HS-27A (cell line): ENCODE measurements around the gene SMTNL1.
A peak's percentile ranks its signal among the peaks of the same experiment; 100 is the strongest.

Experiments
- DNase-seq: peaks from one replicate; pipeline ENCODE4 v3.0.0-alpha.2; 2012; ENCODE audit warnings: low read depth, missing footprints

Gene SMTNL1

DNA sequence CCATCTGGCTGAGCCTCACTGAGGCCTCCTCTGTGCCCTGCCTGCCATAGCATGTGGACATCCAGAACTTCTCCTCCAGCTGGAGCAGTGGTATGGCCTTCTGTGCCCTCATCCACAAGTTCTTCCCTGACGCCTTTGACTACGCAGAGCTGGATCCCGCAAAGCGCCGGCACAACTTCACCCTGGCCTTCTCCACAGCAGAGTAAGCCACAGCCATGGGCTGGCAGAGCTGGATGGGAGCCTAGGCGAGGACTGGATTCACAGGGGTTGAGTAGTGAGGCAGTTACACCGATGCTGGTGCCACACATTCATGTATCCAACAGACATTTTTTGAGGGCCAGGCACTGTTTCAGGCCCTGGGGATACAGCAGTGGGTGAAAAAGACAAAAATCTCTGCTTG is 9.1 kb downstream of the SMTNL1 start:
- no peak for DNase-seq

DNA sequence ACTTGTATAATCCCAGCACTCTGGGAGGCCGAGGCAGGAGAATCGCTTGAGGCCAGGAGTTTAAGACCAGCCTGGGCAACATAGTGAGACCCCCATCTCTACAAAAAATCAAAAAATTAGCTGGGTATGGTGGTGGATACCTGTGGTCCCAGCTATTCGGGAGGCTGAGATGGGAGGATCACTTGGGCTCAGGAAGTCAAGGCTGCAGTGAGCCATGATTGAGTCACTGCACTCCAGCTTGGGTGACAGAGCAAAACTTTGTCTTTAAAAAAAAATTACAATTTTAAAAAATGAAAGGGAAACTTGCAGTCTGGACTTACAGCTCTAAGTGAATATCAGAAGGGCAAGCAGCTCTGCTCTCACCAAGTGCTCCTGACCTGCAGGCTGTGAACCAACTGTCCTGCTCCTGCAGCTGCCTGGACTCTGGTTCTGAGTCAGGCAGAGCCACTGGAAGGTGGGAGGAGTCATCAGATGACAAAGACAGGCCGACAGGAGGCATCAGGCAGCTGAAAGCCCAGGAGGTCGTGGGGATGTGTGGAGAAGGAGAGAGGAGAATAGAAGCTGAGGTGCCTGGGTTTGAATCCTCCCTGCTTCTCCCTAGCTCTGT is 9.6 kb downstream of the SMTNL1 start:
- no peak for DNase-seq

- no peak for DNase-seq
Observed at GRCh38 chr11:57547854-57548377, 10.5 kb downstream of the SMTNL1 start.

GRCh38 chr11:57549983-57550382 is 12.6 kb downstream of the SMTNL1 start:
- DNase-seq, result no peak

DNA sequence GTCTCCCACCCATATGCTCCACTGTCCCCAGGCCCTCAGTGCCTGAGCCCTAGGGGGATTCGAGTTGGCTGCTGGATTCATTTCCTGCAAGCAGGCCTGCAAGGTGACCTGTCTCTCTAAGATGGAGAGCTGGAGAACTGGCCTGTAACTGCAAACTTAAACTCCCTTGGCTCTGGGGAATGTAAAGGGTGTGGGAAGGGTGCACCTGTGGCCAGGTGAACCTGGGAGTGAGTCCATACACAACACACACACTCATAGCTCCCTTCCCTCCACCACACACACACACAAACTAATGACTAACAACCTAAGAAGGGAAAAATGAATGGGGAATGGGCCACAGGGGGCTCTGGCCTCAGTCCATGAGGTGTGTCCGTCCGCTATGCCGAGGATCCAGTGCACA is 14.5 kb downstream of the SMTNL1 start:
- no peak for DNase-seq

DNA sequence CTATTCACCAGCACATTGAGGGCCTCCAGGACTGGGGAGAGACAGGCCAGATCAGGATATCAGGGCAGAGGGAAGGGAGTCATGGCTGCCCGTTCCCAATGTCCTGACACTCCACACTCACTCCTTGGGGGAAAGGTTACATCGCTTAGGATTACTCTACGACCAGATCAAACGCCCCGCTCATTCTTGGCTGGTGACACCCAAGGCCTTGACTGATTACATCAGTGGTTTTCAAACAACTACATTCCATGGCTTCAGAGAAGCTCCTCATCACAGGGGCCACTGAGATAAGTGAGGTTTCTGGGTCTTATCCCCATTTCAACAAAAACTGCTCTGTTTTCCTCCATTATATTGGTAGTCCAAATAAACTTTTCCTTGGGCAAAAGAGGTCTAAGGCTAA is 15.1 kb downstream of the SMTNL1 start:
- no peak for DNase-seq

DNA sequence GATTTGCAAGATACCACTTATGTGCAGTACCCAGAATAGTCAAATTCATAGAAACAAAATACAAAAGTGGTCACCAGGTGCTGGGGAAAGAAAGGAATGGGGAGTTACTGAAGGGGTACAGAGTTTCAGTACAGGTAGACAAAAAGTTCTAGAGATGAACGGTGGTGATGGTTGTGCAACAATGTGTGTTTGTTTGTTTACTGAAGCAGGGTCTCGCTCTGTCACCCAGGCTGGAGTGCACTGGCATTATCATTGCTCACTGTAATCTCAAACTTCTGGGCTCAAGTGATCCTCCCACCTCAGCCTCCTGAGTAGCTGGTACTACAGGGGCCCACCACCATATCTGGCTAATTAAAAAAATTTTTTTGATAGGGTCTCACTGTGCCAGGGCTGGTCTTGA is 18.0 kb downstream of the SMTNL1 start:
- no peak for DNase-seq

DNA sequence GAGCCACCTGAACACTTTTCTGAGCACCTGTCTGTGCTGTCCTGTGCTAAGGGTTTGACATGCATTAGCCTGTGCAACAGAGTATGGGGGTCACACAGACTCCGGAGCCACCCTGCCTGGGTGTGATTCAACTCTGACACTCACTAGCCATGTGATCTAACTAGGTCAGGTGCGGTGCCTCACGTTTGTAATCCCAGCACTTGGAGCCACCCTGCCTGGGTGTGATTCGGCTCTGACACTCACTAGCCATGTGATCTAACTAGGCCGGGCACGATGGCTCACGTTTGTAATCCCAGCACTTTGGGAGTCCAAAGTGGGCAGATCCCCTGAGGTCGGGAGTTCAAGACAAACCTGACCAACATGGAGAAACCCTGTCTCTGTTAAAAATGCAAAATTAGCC is 18.6 kb downstream of the SMTNL1 start:
- DNase-seq, result no peak

- no peak for DNase-seq
Observed at GRCh38 chr11:57560146-57560545, 22.8 kb downstream of the SMTNL1 start.

GRCh38 chr11:57562596-57562995 is 25.2 kb downstream of the SMTNL1 start:
- no peak for DNase-seq

DNA sequence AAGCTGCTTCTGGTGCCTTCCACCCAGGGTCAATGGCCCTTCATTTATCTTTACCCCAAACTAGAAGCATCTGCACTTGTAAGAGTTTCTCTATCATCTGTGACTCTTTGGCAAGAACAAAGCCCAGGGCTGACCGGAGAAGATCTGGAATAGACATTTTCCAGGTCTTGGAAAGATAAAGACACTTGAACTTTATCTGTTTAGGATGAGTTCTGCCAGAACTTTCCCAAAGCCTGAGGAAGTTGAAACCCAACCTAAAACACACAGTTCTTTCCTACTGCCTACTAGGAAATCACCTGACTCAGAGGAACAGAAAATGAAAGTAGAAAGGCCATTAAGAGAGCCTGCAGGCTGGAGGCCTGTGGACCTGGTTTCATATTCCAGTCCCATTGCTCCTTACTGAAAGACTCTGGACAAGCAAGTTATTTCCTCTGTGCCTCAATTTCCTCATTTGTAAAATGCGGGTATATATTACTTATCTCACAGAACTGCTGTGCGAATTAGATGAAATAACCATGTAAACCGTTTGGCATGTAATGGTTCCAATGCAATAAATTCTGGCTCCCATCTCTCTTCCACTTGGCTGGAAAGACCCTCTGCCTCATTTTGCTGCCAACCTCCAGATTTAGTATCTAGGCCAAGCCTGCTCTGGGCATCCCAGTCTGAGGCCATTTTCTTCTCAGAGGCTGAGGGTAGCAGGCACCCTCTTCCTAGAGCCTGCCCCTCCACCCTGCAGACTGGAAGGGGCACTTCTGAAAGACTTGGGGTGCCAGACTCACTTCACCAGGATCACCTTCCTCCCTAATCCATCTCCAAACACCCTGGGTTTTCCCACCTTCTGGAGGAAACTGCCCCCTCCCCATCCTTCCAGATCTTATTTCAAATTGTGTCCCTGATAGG is 28.9 kb downstream of the SMTNL1 start:
- no peak for DNase-seq

DNA sequence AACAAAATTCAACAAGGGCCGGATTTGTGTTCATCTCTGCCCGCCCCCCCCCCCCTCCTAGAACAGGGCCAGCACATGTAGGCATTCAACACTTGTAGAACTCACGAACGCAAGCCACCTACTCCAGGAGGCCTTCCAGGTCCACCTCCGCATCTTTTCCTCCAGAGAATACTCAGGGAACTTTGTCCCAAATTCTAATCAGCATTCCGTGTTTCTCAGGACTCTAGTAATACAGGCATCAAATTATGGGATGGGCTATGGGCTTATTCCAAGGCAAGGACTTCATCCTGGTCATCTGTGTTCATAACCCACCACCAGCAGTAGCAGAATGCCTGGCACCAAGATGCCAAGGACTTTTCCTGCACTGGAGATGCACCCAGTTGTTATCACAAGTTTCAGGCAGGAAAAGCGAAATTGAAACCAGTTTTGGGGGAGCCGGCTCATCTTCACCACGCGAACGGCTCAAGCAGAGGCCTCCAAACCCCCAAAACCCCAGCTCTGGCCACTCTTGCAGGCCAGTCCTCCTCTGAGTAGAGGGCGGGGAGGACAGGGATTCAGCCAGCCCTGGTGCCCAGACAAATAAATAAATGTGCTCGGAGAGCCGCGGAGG is 29.6 kb downstream of the SMTNL1 start:
- no peak for DNase-seq

- DNase-seq, result no peak
Observed at GRCh38 chr11:57567515-57568329, 30.3 kb downstream of the SMTNL1 start, which contains the start of gene UBE2L6. TSS of gene UBE2L6 (minus strand) at chr11:57567672. CDS start at chr11:57567611, 61 bp downstream.

GRCh38 chr11:57568330-57568766 is 31.0 kb downstream of the SMTNL1 start:
- peak; percentile 66 for DNase-seq

GRCh38 chr11:57571606-57572005 is 34.2 kb downstream of the SMTNL1 start:
- DNase-seq, result no peak

DNA sequence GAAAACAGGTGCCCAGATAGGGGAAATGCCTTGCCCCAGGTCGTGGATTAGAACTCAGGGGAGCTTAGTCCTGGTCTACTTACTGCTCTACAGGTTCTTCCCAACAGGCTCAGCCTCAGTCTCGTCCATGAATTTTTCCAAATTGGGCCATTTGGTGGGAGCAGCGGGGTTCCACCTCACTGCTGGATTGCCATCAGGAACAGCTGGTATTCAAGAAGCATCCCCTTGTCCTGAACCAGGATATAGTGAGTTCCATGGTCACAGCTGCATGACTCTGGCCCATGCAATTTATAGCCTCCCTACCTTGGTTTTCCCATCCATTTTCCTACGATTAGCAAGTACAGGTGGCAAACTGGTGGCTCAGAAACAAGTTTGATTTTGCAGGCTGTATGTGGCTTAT is 36.7 kb downstream of the SMTNL1 start:
- no peak for DNase-seq

GRCh38 chr11:57584341-57584740 is 46.9 kb downstream of the SMTNL1 start:
- no peak for DNase-seq

DNA sequence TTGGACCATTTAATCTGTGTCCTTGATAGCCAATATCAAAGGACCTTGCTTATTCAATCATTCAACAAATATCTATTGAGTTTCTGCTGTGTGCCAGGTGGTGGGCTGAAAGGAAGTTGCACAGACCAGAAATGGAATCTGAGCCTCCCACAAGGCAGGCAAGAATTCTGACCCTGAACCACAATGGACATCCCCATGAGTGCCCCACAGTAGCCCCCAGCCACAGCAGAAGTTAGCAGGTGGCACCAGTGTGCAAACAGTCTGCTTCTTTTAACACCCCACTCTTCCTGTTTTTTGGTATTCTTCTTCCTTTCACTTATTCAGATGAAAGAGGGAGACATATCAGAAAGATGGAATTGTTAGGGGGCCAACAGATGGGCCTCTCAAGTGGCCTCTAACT is 47.9 kb downstream of the SMTNL1 start:
- no peak for DNase-seq

GRCh38 chr11:57586711-57587245 is 49.4 kb downstream of the SMTNL1 start:
- no peak for DNase-seq

- DNase-seq, result no peak
Observed at GRCh38 chr11:57588046-57588710, 50.8 kb downstream of the SMTNL1 start.

DNA sequence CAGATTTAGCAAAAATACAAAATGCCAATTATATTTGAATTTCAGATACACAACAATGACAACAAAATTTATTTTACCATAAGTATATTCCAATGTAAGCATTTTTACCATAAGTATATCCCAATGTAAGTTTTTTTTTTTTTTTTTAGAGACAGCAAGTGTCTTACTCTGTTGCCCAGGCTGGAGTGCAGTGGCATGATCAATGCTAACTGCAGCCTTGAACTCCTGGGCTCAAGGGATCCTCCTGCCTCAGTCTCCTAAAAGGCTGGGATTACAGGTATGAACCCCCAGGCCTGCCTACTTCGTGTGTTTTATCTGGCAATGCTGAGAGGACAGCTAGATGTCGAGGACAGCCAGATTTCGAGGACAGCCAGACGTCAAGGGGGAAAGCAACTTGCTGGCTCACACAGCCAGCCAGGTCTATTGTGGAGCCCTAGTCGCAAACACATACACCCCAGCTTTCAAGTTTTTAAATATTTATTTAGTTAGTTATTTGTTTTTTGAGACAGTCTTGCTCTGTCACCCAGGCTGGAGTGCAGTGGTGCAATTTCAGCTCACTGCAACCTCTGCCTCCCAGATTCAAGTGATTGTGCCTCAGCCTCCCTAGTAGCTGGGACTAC is 59.0 kb downstream of the SMTNL1 start:
- no peak for DNase-seq
